Stomach (tissue), 9 donors: ENCODE results near the gene SMAD9. TPM values are rescaled to one million over a fixed set of nuclear protein-coding genes. Genes with fewer than 3 reads are reported as not detected.

ENCODE experiments used
- DNase-seq, 2 donors: peaks; one replicate each; pipeline versions ENCODE4 v3.0.0 to v3.0.0-alpha.2; 2013 to 2019
- H3K27ac ChIP-seq, 5 donors: fragments of 200-600 bp in 4 of 5; sonication (generic) in 4 of 5; one replicate each; pipeline ENCODE4 v1.5.1; 2013 to 2019; ENCODE audit warnings: mild to moderate bottlenecking in 1 of 5, moderate library complexity in 1 of 5
- H3K27me3 ChIP-seq, 3 donors: fragments of 200-600 bp; sonication (generic); one replicate each; pipeline ENCODE4 v1.5.1; 2017 to 2019; ENCODE audit warnings: mixed run types in 1 of 3
- H3K36me3 ChIP-seq, 4 donors: fragments of 200-600 bp; sonication (generic); 1 replicate in 3 of 4; 2 replicates in 1 of 4; pipeline ENCODE4 v1.5.1; 2016 to 2019
- H3K4me1 ChIP-seq, 4 donors: fragments of 200-600 bp; sonication (generic); one replicate each; pipeline ENCODE4 v1.5.1; 2016 to 2019
- H3K4me3 ChIP-seq, 4 donors: fragments of 200-600 bp; sonication (generic) in 3 of 4; one replicate each; pipeline ENCODE4 v1.5.1; 2016 to 2019; ENCODE audit warnings: mild to moderate bottlenecking in 1 of 4
- H3K9me3 ChIP-seq, 4 donors: fragments of 200-600 bp; sonication (generic); one replicate each; pipeline ENCODE4 v1.5.1; 2016 to 2019
- EP300 ChIP-seq: sonication (generic); formaldehyde crosslinking; IDR thresholded peaks from one replicate; pipeline ENCODE4 v1.6.1; 2017; ENCODE audit warnings: antibody characterized with exemption
- POLR2A ChIP-seq, 4 donors: fragments of 450-650 bp; IDR thresholded peaks; one replicate each; pipeline ENCODE4 v1.6.1; 2016; ENCODE audit warnings: antibody characterized with exemption in 4 of 4, control low read depth in 2 of 4, mild to moderate bottlenecking in 1 of 4, moderate library complexity in 1 of 4
- POLR2AphosphoS5 ChIP-seq, 3 donors: sonication (generic); formaldehyde crosslinking; IDR thresholded peaks; one replicate each; pipeline ENCODE4 v1.6.1; 2016; ENCODE audit warnings: antibody characterized with exemption in 3 of 3
- WGBS, 5 donors: extraction: QIAGEN DNeasy Blood & Tissue Kit in 3 of 5; methylation state at CpG; one replicate each; pipeline versions ENCODE4 v1.1.5 to v1.1.7; 2013 to 2018; 5-methylcytosine and 5-hydroxymethylcytosine counted together
- intact Hi-C: fragments of 100-400 bp; cut with DNase I; formaldehyde crosslinking; loops from one replicate; pipeline ENCODE4 v1.15.1; 2023; ENCODE audit warnings: low total_unique reads
- polyA plus RNA-seq, 3 donors: library from polyadenylated mRNA; stranded (reverse); fragments of 200-250 nt; gene quantifications; one replicate each; pipeline ENCODE4 v1.2.3, GENCODE V29; 2013
- total RNA-seq, 5 donors: library from RNA; depleted of rRNA; stranded (reverse); fragments of >200 nt; gene quantifications; one replicate each; pipeline versions ENCODE4 v1.1.0 to v1.2.3, GENCODE V29; 2014 to 2016
- TF ChIP-seq, protein P1 (sequence below), 7 experiments: fragments of 450-650 bp in 4 of 7; fragments of 200-600 bp in 3 of 7; sonication (generic) in 3 of 7; IDR thresholded peaks; one replicate each; pipeline ENCODE4 v1.5.1; 2016 to 2019; ENCODE audit warnings: antibody characterized with exemption in 7 of 7, control low read depth in 2 of 7, mild to moderate bottlenecking in 1 of 7
- donor health status: healthy with polysubstance abuse.
- donor health status: Bipolar disorder and iron deficiency.
- donor health status: healthy.

SMAD9 gene
- total and polyA plus RNA-seq, 8 donors, result 1.6 to 21.5 (median 8.1) TPM

DNA sequence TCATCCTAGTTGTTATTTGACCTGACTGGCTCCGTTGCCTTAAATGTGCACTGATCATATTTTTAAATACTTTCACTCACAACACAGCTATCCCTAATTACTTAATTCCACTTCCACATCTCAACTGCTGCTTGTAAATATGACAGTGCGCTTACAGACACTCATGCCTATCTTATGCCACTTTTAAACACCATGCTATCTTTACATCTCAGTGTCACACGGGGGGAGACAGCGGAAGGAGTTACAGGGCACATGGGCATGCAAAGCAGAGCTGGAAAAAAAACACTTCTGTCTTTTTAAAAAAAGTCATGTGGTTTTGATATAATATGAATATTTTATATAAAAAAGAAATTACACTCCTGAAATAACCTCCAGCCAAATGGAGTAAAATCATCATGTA lies 44.1 kb downstream of the SMAD9 start:
- no peak for DNase-seq
- WGBS, 5 donors, result 70 to 84% (median 77%) methylated on average over 4 of the region's 4 CpGs
- no peak for TF ChIP-seq EP300
- no peak for TF ChIP-seq POLR2A (IDR thresholded peaks at IDR 0.05)
- TF ChIP-seq, protein P1, sequence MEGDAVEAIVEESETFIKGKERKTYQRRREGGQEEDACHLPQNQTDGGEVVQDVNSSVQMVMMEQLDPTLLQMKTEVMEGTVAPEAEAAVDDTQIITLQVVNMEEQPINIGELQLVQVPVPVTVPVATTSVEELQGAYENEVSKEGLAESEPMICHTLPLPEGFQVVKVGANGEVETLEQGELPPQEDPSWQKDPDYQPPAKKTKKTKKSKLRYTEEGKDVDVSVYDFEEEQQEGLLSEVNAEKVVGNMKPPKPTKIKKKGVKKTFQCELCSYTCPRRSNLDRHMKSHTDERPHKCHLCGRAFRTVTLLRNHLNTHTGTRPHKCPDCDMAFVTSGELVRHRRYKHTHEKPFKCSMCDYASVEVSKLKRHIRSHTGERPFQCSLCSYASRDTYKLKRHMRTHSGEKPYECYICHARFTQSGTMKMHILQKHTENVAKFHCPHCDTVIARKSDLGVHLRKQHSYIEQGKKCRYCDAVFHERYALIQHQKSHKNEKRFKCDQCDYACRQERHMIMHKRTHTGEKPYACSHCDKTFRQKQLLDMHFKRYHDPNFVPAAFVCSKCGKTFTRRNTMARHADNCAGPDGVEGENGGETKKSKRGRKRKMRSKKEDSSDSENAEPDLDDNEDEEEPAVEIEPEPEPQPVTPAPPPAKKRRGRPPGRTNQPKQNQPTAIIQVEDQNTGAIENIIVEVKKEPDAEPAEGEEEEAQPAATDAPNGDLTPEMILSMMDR (IDR thresholded peaks at IDR 0.05), result no peak
- TF ChIP-seq POLR2AphosphoS5 (IDR thresholded peaks at IDR 0.05), result no peak
- H3K36me3 ChIP-seq, result peaks cover 0 to 32% (median 27%) of the 10 kb centered on the region in 4 donors
- no peaks in the 10 kb centered on the region for H3K27me3 ChIP-seq
- no peaks in the 10 kb centered on the region for H3K9me3 ChIP-seq
- intact Hi-C loops, result no loop called here
- H3K4me3 ChIP-seq, result no peak overlapping the region
- peaks cover 0 to 13% (median 1%) of the 10 kb centered on the region in 4 donors for H3K4me1 ChIP-seq
- H3K27ac ChIP-seq, result no peak overlapping the region

DNA sequence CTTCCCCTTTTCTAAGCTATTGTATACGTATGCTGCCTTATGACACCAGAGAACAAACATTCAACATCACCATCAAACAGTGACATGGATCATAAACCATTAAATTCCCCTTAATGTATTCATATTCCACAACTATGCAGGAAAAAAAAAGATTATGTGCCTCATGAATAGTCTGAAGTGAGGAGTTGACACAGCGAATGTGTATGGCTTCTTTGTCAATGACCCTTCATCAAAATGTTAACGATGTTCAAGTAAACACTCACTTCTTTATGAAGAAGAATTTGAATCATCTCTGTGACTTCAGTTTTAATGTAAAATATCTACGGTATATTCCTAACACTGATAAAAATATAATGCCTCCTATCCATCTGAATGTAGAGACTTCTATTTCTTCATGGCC lies 44.6 kb downstream of the SMAD9 start:
- H3K9me3 ChIP-seq, result no peaks in the 10 kb centered on the region
- peaks cover 0 to 15% (median 0%) of the 10 kb centered on the region in 4 donors for H3K4me1 ChIP-seq
- H3K27ac ChIP-seq, result no peak overlapping the region
- intact Hi-C loops, result no loop called here
- H3K27me3 ChIP-seq, result no peaks in the 10 kb centered on the region
- 88 to 94% (median 90%) methylated on average over 4 of the region's 4 CpGs for WGBS, 5 donors
- H3K36me3 ChIP-seq, result peaks cover 0 to 37% (median 30%) of the 10 kb centered on the region in 4 donors
- DNase-seq, result no peak
- H3K4me3 ChIP-seq, result no peak overlapping the region
- TF ChIP-seq POLR2AphosphoS5 (IDR thresholded peaks at IDR 0.05), result no peak
- TF ChIP-seq, protein P1 (IDR thresholded peaks at IDR 0.05), result no peak

DNA sequence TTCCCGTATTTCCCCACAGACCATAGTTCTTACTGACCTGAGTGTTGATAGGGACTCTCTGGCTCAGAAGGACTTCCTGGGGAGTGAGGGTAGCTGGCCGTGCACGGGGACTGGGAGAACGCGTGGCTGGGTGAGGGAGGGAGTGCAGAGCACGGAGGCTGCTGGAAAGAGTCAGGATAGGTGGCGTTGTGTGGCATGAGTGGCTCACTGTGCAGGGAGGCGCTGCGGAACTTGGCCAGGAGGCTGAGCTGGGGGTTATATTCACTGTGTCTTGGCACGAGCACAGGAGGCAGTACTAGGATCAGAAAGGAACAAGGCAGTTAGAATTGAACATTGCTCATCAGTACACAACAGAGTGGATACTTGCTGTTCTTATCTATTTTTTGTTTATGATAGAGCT lies 47.4 kb downstream of the SMAD9 start:
- H3K27me3 ChIP-seq, result no peaks in the 10 kb centered on the region
- H3K4me3 ChIP-seq, result no peak overlapping the region
- WGBS, 5 donors, result 64 to 89% (median 82%) methylated on average over 10 of the region's 10 CpGs
- intact Hi-C loops, result no loop called here
- H3K36me3 ChIP-seq, result peaks cover 0 to 42% (median 26%) of the 10 kb centered on the region in 4 donors
- H3K4me1 ChIP-seq, result peaks cover 0 to 22% (median 0%) of the 10 kb centered on the region in 4 donors
- TF ChIP-seq, protein P1 (IDR thresholded peaks at IDR 0.05), result no peak
- TF ChIP-seq POLR2A (IDR thresholded peaks at IDR 0.05) (no peak), EP300 (no peak), POLR2AphosphoS5 (IDR thresholded peaks at IDR 0.05) (no peak)
- no peaks in the 10 kb centered on the region for H3K9me3 ChIP-seq
- no peak overlapping the region for H3K27ac ChIP-seq
- no peak for DNase-seq

DNA sequence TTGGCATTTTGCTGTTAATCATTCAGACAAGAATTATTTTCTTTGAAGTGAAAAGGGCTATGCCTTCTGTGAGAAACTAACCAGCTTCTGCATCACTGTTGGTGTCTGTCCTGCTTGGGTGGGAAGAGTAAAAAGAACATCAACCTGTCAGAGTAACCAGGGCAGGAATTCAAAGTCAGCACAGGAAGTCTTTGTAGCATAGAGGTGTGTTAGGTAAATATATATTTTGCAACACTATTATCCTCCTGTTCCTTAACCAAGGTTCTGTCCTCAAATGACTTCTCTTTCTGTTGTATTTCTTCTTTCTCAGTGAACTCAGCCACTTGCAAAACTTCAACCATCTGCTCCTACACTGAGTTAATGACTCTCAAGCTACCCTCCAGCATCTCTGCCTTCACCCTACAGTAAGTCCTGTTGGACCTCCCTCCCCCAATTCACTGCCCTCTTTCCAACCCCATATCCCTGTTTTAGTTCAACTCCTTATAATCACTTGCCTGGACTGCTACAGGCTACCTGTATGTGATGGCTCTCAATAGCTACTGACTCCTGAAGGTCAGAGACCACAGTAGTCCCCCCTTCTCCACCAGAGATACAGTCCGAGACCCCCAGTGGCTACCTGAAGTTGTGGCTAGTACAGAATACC lies 49.9 kb downstream of the SMAD9 start:
- WGBS, 5 donors, result 60 to 80% (median 79%) methylated on average over 1 of the region's 1 CpG
- H3K4me1 ChIP-seq, result peaks cover 0 to 22% (median 0%) of the 10 kb centered on the region in 4 donors
- H3K36me3 ChIP-seq, result peaks cover 0 to 48% (median 40%) of the 10 kb centered on the region in 4 donors
- intact Hi-C loops, result no loop called here
- no peaks in the 10 kb centered on the region for H3K9me3 ChIP-seq
- DNase-seq, result no peak
- H3K27ac ChIP-seq, result no peak overlapping the region
- H3K27me3 ChIP-seq, result no peaks in the 10 kb centered on the region
- TF ChIP-seq POLR2AphosphoS5 (IDR thresholded peaks at IDR 0.05) (no peak), EP300 (no peak), POLR2A (IDR thresholded peaks at IDR 0.05) (no peak)
- TF ChIP-seq, protein P1 (IDR thresholded peaks at IDR 0.05), result no peak
- H3K4me3 ChIP-seq, result no peak overlapping the region
